GM18511 (cell line): ENCODE results near the gene PARP6.

Source experiments
- ATAC-seq: cut with Tn5 transposase; IDR thresholded peaks from one replicate; pipeline ENCODE4 v1.9.1; 2021; ENCODE audit warnings: mild to moderate bottlenecking, moderate library complexity; ENCODE audit not compliant: unreplicated experiment

Gene PARP6

DNA sequence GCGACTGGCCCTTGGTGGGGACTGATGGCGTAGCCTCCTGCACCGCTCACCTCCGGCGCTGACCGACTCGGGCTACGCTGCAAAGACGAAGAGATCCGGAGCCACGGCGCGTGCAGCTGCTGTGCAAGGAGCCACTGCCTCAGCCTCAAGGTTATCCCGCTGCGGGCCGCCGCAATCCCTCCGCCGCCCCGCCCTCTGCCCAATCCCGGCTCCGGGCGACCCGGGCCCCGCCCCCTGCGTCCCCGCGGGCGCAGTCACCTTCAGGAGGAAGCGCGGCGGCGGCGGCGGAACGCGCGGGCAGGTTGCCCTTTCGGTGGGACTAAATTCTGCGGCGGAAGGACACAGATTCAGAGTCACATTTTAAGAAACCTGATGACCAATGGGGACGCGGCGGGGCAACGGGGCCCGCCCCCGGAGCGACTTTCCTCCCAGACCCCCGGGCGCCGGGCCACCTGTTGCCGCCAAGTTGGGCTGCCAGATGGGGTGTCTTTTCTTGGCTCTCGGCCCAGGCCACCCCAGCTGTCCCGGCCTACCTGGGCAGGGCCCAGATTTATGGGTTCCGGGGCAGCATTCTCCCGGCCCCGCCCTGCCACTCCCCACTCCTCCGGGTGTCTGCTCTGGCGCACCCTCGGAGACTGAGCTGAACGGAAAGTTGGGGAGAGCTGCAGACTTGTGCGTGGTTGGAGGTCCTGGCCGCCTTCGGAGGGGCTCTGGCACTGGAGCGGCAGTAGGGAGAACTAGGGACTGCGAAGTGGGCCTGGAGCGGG is 41.1 kb downstream of the PARP6 start, which contains the start of gene PKM:
Gene PKM (minus strand): TSS at position 125 of the 767 bp plus-strand sequence. CDS start 12,093 bp downstream, outside the sequence.
- peak; percentile 42 for ATAC-seq

GRCh38 chr15:72230197-72231065 is 41.9 kb downstream of the PARP6 start:
- ATAC-seq: no peak

DNA sequence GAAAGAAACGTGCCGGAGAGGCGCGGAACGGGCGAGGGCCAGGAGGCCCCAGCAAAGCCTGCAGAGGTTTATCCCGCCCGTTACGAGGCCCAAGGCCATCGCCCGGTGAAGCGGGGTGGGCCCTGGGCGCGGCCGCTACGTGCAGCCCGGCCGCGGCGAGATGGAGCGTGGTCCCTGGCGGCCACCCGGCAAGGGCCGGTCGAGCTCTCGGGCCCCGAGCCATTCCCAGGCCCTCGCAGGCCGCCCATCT is 42.5 kb downstream of the PARP6 start:
- no peak for ATAC-seq

GRCh38 chr15:72229076-72229946 is 43.0 kb downstream of the PARP6 start:
- no peak for ATAC-seq

DNA sequence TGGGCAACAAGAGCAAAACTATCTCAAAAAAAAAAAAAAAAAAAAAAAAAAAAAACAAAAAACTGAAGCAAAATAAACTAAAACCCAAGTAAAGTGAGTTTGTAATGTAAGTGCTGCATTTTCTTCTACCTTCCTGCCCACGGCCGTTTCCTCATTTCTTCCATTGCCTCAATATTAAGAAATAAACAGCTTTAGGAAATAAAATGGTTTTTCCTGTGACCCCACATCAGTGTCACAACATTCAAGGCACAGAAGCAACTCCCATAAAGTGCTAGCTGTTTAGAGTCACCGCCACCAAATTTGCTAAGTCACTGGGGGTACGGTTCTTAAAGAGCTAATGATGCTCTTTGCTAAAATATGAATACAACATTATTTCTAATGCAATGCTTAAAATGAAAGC is 44.6 kb downstream of the PARP6 start:
- ATAC-seq: no peak

- ATAC-seq: no peak
Measured at GRCh38 chr15:72227192-72227586, 45.2 kb downstream of the PARP6 start.

GRCh38 chr15:72223278-72223677 is 49.1 kb downstream of the PARP6 start:
- no peak for ATAC-seq

DNA sequence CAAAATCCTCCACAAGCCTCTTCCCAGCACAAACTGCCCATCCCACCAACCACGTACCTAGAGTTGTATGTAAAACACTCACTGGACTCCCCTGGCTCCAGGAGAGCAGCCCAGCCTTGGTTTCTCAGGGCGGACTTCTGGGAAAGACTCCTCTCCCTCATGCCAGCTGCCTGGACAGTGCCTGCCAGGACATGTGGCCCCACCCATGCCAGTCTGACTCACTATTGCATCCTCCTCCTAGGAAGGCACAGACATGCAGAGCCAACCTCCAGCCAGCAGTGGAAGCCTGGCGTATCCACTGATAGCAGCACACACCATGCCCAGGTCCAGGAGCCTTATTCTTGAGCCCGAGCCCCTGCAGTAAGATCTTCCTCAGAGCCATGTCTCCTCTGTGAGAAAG is 50.0 kb downstream of the PARP6 start:
- ATAC-seq: no peak

DNA sequence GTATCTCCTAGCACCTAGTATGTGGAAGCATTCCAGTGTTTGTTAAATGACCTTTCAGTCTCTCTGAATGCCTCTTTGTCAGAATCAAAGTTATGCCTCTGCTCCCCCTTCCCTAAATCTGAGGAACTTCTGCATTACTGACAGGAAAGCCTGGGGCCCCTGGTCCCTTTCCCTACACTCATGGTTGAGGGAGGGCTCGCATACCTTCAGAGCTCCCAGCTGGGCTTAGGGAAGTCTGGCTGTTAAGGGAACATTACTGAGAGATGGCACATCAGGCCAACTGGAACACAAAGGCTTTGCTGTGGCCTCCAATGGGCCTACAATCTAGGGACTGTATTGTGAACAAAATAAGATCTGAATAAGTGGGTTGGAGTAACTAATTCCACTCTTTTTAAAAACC is 51.7 kb downstream of the PARP6 start:
- no peak for ATAC-seq

DNA sequence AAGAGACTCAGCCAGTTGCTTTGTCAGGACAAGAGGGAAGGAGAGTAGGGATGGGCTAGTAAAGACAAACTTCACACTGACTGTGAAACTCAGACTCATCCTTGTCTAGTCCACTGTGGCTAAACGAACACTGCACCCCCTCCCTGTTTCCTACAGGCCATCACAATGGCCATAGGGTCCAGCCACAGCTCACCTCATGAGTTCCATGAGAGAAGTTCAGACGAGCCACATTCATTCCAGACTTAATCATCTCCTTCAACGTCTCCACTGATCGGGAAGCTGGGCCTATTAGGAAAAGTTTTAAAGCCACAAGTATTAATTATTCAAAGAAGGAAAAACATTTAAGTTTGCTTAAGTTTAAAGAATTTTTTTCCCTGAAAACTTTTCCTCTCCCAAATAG is 55.1 kb downstream of the PARP6 start:
- ATAC-seq: no peak

DNA sequence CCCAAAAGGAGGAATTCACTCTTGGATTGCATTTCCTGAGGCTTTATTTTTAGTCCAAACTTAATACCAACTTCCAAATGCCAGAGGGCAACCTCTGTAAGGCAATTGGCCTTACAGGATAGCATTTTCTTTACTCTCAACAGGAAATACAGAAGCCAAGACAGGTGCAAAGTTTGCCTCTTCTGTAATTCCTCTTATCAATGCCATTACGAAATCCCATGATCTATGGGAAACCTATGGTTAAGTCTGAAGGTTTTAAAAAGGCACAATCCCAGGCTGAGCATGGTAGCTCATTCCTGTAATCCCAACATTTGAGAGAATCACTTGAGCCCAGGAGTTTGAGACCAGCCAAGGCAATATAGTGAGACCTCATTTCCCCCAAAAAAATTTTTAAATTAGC is 56.3 kb downstream of the PARP6 start:
- ATAC-seq: no peak

DNA sequence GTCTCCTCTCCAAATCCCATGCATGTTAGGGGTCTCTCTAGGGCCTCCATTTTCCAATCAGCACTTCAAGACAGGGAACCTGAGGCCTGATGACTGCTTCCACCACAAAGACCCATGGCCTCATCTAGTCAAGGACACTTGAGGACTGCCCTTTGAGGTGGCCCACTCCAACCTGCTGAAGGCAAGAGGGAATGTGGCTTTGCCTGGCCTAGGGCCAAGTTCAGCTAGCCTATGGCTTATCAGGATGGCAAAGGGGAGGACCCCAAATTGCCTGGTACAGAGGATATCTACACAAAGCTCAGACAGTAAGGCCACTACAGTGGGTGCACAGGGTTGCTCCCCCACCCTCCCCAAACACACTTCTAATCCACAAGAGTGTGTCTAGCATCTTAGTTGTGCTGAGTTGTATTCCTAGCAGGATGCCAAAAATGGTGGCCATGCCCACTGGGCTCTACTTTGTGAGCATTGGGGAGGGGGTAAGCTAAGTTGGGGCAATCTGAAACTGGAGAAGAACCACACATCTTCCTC is 64.7 kb downstream of the PARP6 start:
- ATAC-seq: no peak

- ATAC-seq: no peak
Measured at GRCh38 chr15:72206677-72207000, 65.7 kb downstream of the PARP6 start.

DNA sequence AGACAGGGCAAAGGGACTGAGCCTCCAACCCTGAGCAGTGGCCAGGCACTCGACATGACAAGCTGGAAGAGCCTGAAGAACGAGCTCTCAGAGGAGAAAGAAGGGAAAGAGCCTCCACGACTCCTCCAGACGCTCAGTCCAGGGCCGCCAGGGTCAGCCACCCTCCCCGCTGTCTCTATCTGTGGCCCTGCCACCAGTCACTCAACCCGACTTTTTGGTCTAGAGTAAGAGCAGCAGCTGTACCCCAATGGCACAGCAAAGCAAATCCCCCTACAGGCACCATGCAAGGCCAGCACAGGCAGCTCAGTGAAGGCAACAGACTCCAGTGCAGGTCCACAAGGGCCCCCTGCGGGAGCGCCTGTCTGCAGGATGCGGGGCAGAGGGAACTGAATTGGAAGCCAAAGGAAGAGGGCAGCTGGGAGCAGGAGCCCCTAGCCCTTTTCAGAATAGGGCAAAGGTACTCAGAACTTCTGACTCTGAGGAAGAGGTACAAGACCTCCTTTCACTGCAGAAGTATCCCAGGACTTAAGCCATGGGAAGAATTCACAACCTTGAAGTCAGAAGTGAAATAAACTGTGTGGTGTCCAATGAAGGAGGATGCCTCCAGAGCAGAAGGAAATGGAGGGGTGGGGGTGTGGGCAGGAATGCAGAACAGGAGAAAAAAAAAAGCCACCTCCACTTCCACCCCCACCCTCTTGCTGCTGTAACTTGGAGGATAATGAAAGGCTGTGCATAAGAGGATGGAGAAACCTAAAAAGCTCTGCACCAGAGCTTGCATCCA is 66.3 kb downstream of the PARP6 start:
- no peak for ATAC-seq

GRCh38 chr15:72205273-72205672 is 67.1 kb downstream of the PARP6 start:
- ATAC-seq: no peak

DNA sequence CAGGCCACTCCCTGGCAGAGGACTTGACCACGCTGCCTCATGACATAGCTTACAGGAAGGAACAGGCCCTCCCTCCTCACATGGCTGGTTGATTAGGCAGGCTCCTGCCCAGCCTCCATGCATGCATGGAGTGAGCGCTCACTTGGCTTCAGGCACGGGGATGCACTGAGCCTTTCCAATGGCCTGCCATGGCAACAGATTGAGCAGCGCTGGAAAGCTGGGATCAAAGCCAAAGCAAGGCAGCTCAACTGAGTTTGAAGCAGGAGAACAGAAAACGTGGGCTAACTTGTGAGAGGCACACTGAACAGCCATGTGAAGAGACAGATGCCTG is 68.9 kb downstream of the PARP6 start:
- no peak for ATAC-seq

DNA sequence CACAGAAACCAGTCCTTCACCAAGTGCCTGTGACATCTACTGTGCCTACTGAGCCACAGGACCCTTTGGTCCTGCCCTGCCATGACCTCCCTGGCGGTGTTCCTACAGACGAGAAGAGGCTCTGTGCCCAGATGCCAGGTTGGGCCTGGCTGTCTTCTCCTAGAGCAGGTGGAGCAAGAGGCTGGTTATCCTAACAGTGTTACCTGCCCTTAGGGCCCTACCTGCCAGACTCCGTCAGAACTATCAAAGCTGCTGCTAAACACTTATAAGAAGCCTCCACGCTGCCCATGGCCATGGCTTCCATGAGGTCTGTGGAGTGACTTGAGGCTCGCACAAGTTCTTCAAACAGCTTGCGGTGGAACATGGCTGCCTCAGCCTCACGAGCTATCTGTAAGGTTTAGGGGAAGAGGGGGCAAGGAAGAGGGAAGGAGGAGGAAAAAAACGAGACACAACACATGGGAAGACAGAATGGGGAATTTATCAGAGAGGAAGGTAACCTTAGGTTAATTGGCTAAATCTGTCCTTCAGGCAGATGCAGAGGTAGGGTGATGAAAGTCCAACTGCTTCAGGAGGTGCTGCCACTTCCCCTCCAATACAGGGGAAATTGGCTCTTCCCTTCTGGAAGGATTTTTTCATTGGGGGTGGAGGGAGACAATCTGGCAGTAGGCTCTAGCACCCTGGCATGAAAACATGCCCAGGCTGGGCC is 69.4 kb downstream of the PARP6 start:
- ATAC-seq: no peak

- no peak for ATAC-seq
Measured at GRCh38 chr15:72202302-72202701, 70.1 kb downstream of the PARP6 start.

GRCh38 chr15:72201391-72201921 is 70.9 kb downstream of the PARP6 start:
- no peak for ATAC-seq
